Inferior parietal cortex (tissue), 1 donor: Measurements from ENCODE around the gene ABLIM2.

ENCODE experiments used
- DNase-seq: peaks from one replicate; pipeline ENCODE4 v3.0.0-alpha.2; 2016; ENCODE audit errors: extremely low spot score

Gene ABLIM2

DNA sequence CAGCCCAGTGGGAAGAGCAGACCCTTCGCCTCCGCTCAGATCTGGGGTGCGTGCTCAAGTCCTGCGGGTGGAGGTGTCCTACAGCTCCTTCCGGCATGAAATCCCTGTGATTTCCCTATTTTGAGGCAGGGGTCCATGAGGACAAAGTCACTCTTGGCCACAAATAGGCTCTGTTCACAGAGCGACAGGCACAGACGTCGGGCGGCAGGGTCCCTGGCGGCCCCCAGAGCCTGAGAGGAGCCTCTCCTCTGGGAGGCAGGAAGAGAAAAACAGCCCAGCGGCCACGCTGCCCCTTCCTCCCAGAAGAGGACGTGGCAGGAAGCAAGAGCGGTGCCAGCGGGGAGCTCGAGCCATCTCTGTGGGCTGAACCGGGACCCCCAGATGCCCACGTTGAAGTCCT is 38.7 kb downstream of the ABLIM2 start:
- DNase-seq: no peak

GRCh38 chr4:8118531-8118930 is 40.1 kb downstream of the ABLIM2 start:
- DNase-seq: no peak

GRCh38 chr4:8118035-8118434 is 40.6 kb downstream of the ABLIM2 start:
- DNase-seq: no peak

DNA sequence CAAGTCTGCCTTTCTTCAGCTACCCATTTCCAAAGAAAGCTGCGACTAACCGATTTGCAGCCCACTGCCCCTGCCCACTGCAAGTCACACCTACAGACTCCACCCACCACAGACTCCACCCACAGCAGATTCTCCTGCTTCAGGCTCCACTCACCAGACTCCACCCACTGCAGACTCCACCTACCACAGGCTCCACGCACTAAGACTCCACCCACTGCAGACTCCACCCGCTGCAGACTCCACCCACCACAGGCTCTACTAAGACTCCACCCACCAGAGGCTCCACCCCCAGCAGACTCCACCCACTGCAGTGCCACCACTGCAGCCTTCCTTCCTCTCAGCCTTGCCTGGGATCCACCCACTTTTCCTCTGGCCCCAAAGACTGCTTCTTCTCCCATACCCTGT is 41.3 kb downstream of the ABLIM2 start:
- no peak for DNase-seq

DNA sequence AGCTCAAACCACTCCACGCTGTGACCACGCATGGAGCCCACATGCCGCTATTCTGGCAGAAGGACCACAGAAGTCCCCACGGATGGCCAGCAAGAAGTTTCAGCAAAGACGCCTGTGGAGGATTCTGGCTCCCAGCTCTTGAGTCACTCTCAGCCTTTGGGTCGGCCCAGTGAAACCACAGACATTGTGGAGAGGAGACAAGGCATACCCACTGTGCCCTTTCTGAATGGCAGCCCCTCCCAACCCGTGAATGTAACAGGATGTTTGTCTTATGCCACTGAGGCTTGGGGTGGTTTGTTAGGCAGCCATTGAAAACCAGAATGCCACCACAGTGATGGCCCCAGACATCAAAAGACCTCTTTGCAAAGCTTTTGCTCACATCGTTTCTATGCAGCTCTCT is 42.7 kb downstream of the ABLIM2 start:
- no peak for DNase-seq

DNA sequence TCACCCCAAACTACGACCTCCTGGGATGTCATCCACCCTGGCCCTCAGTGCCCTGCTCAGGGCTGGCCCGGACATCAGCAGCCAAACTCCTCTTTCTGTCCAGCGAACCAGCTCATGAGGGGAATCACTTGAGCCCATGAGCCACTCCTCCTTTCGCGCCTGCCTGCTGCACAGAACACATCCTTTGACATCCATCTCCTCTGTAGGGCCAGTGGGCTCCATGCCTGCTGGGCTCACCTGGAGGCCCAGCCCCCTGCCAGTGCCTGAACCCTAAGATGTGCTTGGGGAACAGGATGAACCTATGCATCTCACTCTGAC is 43.5 kb downstream of the ABLIM2 start:
- DNase-seq: no peak

DNA sequence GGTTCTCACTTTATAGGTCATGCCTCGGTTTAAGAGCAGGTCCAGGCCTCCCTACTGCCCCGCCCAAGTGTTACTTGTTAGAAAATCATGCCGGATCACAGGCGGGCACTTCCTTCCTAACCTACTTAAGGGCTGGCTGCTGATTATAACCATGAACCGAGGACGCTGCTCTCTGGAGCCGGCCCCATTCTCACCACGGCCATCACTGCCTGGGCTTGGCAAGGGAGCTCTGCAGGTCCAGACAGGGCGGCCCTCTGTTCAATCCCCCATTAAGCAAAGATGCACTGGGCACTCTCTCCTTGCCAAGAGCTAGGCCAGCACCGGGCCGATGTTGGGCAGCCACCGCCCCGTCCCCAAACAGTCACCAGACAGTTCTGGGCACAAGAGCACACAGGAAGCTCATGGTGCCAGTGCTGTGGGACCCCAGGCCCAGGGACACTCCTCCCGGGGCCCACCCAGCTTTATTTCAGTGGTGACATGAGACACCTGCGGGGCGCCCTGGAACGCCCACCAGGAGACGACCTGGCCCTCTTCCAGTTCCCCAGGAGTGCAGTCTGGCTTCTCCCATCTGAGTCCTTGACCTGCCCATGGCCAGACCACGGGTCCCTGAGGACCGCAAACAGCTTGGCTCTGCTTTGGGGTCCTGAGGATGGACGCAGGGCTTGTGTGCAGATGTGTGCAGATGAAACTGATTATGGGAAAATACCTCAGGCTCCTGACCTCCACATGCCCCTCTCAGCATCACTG is 44.0 kb downstream of the ABLIM2 start:
- no peak for DNase-seq

GRCh38 chr4:8113611-8114377 is 44.8 kb downstream of the ABLIM2 start:
- no peak for DNase-seq

DNA sequence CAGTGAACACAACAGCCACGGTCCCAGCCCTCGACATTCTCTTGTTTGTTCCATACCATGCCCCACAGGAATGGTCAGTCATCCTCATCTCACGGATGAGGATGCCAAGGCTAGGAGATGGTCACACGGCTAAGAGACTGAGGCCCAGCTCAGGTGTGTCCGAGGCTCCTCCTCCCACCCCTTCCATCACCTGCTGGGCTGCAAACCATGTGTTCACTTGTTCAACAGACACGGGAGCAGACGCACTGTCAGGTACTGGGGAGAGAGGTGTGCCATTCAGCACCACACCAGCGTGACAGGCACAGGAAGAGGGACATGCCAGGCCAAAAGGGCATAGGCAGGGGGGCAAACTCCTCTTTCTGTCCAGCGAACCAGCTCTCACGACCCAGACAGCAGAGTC is 45.9 kb downstream of the ABLIM2 start:
- no peak for DNase-seq

DNA sequence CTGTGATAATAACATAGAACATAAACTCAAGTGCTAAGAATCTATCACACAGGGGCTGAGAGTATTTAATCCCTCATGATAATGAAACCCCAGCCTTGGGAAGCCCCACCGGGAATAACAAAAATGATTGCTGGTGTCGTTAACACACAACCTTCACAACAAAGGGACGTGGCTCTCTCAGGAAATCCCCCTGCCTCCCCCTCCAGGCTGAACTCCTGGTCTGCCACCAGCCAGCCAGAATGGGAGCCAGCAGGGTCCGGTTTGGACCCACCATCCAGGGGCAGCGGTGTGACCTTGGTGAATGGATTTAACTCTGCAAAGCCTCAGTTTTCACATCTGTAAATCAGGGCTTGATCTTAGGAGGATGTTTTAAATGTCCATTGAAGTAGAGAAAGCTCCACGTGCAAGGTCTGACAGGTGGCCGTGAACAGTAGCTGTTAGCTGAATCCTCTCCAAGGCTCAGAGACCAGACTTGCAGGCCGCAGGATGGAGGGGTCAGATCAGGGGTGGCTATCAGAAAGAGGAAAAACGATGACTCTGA is 46.5 kb downstream of the ABLIM2 start:
- no peak for DNase-seq

DNA sequence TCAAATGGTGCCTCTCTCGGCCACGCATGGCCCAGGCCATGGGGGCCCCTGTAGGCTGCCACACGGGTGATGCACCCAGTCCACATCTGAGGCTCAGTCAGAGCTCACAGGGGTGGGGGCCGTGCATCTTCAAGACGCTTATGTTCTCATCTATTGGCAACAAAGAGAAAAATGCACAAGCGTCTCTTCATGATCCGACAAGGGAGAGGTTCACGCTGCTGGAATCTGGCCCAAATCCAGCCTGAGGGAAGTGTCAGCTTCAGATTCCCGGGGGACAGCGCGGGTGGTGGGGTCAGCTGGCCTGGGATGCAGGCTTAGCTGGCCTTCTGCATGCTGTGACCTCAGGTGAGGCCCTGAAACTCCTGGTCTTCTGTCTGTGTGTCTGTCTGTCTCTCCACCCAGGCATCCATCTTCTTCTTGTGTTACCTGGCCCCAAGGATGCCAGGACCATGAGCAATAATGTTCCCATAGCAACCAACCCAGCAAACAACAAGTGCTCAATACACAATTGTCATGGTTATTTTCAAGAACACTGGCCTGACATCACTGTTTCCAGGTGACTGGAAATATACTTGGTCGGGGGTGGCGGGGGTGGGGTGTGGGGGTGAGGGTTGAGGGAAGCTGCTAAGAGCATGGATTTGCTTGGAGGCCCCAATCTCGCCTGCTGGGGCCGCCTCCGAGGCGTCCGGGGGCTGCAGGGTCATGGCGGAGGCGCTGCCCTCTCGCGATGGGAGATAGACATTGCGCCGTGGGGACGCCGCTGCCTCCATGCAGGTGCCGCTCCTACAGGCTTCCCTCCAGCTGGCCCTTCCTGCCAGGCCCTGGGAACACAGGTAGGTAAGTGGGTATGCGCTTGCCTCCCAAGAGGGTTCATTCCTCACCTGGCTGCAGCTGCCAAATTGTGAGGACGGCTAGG is 48.3 kb downstream of the ABLIM2 start:
- no peak for DNase-seq

GRCh38 chr4:8109406-8110065 is 49.1 kb downstream of the ABLIM2 start:
- no peak for DNase-seq

DNA sequence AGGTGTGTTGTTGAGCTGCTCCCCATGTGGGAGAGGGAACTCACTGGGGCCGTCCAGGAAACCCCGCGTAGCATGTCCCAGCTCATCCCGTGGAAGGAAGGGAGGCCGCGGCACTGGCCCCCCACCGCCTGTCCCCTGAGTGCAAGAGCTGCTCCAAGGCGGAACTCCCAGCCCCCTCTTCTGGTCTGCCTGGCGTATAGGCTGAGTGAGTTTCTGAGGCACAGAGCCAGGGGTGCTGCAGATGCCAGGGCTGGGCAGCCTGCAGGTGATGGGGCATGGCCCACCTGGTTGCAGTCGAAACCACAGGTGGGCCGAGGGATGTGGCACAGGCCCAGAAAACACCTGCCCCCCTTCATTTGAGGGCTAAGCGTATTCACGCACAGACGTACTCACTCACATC is 49.6 kb downstream of the ABLIM2 start:
- no peak for DNase-seq

- no peak for DNase-seq
These were observed 50.4 kb downstream of the ABLIM2 start for GRCh38 chr4:8108261-8108660.

GRCh38 chr4:8107146-8107657 is 51.4 kb downstream of the ABLIM2 start:
- no peak for DNase-seq

- no peak for DNase-seq
These were observed 52.1 kb downstream of the ABLIM2 start for GRCh38 chr4:8106451-8107025.

- DNase-seq: no peak
These were observed 53.1 kb downstream of the ABLIM2 start for GRCh38 chr4:8105306-8106100.

DNA sequence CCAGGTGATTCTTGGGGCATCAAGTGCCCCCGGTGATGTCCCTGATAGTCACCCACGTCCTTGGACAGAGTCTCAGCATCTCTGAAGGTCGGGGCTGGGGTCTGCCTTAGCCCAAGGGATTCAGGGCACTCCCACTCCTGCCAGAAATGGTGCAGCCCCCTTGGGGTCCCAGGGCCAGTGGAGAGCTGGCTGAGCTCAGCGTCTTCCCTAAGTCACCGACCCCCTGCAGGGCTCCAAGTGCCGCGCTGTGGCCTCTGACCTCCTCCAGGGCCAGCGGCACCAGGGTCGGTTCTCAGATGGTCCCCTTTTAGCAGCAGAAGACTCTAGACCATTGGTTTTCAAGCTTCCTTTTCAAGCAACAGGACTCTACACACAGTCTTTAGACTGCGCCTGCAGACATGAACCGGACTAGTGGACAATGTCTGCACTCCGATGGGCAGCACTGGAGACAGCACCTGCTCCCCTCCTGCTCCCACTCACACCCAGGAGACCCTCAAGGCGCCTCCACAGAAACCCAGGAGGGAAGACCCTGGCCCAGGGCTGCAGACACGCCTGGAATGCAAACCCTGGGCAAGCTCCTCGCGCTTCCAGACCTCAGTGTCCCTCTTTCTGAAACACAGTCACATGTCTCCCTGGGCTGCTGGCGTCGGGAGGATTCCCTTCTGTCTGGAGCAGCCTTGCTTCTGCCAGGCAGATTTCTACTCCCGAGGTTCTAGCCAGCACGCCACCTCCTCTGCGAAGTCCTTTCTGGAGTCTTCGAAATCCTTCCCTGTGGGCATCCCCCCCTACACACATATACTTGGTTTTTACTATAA is 53.9 kb downstream of the ABLIM2 start:
- no peak for DNase-seq
